ENCODE data around the gene REC8.

DNA sequence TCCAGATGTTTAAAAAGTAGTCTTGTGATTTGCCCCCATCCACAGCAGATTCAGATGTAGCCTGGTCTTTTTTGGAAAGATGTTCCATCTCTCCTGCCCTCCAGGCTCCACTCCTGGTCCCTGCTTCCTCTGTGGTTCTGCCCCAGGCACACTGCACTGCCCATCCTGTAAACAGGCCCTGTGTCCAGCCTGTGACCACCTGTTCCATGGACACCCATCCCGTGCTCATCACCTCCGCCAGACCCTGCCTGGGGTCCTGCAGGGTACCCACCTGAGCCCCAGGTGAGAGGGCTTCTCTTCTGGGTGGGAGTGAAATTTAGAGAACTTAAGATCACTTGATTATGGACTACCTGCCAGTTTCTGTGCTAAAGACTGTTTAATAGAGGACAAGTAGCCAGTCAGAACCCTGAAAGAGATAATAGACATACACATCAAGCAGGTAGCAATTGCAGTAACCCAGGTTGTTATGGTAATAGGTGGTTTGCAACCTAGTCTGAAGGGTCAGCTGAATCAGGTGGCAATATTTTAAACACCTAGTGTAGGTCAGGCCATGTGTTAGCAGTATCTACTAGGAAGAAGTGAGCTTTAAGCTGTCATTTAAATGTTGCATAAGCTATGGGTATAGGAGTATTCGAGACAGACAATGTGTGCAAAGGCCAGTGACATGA is 22.4 kb upstream of the REC8 start:
- no peak for TF ChIP-seq NFYB (CRISPR knock-in tag; IDR thresholded peaks at IDR 0.05)
- no peak for TF ChIP-seq BRCA1 (CRISPR knock-in tag; IDR thresholded peaks at IDR 0.05)
- no peak for TF ChIP-seq HNF4A (CRISPR knock-in tag; IDR thresholded peaks at IDR 0.05)
- TF ChIP-seq ZNF274 (CRISPR knock-in tag; IDR thresholded peaks at IDR 0.05): no peak
- TF ChIP-seq SOX6 (IDR thresholded peaks at IDR 0.05): no peak
- TF ChIP-seq SOX6 (CRISPR knock-in tag; IDR thresholded peaks at IDR 0.05): no peak
- TF ChIP-seq, protein P1, sequence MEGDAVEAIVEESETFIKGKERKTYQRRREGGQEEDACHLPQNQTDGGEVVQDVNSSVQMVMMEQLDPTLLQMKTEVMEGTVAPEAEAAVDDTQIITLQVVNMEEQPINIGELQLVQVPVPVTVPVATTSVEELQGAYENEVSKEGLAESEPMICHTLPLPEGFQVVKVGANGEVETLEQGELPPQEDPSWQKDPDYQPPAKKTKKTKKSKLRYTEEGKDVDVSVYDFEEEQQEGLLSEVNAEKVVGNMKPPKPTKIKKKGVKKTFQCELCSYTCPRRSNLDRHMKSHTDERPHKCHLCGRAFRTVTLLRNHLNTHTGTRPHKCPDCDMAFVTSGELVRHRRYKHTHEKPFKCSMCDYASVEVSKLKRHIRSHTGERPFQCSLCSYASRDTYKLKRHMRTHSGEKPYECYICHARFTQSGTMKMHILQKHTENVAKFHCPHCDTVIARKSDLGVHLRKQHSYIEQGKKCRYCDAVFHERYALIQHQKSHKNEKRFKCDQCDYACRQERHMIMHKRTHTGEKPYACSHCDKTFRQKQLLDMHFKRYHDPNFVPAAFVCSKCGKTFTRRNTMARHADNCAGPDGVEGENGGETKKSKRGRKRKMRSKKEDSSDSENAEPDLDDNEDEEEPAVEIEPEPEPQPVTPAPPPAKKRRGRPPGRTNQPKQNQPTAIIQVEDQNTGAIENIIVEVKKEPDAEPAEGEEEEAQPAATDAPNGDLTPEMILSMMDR (CRISPR knock-in tag; IDR thresholded peaks at IDR 0.05): no peak
- TF ChIP-seq, protein P2, sequence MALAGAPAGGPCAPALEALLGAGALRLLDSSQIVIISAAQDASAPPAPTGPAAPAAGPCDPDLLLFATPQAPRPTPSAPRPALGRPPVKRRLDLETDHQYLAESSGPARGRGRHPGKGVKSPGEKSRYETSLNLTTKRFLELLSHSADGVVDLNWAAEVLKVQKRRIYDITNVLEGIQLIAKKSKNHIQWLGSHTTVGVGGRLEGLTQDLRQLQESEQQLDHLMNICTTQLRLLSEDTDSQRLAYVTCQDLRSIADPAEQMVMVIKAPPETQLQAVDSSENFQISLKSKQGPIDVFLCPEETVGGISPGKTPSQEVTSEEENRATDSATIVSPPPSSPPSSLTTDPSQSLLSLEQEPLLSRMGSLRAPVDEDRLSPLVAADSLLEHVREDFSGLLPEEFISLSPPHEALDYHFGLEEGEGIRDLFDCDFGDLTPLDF (CRISPR knock-in tag; IDR thresholded peaks at IDR 0.05): no peak
- TF ChIP-seq ZSCAN20 (CRISPR knock-in tag; IDR thresholded peaks at IDR 0.05; ENCODE audit: borderline replicate concordance): no peak
- TF ChIP-seq ARID2 (CRISPR knock-in tag; IDR thresholded peaks at IDR 0.05; ENCODE audit: borderline replicate concordance): no peak
- TF ChIP-seq ZNF704 (CRISPR knock-in tag; IDR thresholded peaks at IDR 0.05; ENCODE audit: borderline replicate concordance): no peak
- TF ChIP-seq EZH2 (conservative IDR thresholded peaks at IDR 0.05; ENCODE audit: low read depth, low read length): no peak
- no peak for TF ChIP-seq ZNF674 (CRISPR knock-in tag; IDR thresholded peaks at IDR 0.05; ENCODE audit: low read depth)
- TF ChIP-seq POLR2A (IDR thresholded peaks at IDR 0.05; ENCODE audit: insufficient read depth in 1 of 2, low read depth in 2 of 2, low read length in 2 of 2): no peak
- no peak for TF ChIP-seq RBM39 (IDR thresholded peaks at IDR 0.05; ENCODE audit: low read depth, low read length, poor library complexity, severe bottlenecking)

All from HepG2 (cell line).